WTC11 (cell line): ENCODE results near the gene ARID3C. TPM values are rescaled to one million over a fixed set of nuclear protein-coding genes. Genes with fewer than 3 reads are reported as not detected.

Experiments
- ATAC-seq: fragments of 200-7000 bp; cut with Tn5 transposase; 2 replicates; pipeline ENCODE4 v1.10.0; 2021; ENCODE audit warnings: mild to moderate bottlenecking, moderate library complexity
- CTCF ChIA-PET: fragments of 300-600 bp; sonication (Branson Sonifier 250); formaldehyde crosslinking; loops from one replicate; lab custom pipeline; 2021; ENCODE audit warnings: antibody characterized with exemption; lab: Charles Lee
- POLR2A ChIA-PET: fragments of 350-600 bp; sonication (Branson Sonifier 250); formaldehyde crosslinking; loops from one replicate; lab custom pipeline; 2021; ENCODE audit warnings: antibody characterized with exemption; lab: Charles Lee
- DNase-seq: peaks from one replicate; pipeline ENCODE4 v3.0.0; 2021; ENCODE audit warnings: low spot score
- H3K27ac Mint-ChIP-seq: 2 replicates; pipeline ENCODE4 v1.8.0; 2021; ENCODE audit warnings: mixed read lengths
- H3K27me3 Mint-ChIP-seq: 2 replicates; pipeline ENCODE4 v1.8.0; 2021; ENCODE audit warnings: low read depth, mild to moderate bottlenecking, moderate library complexity, mixed read lengths
- H3K36me3 Mint-ChIP-seq: 2 replicates; pipeline ENCODE4 v1.8.0; 2021; ENCODE audit warnings: mixed read lengths
- H3K4me1 Mint-ChIP-seq: 2 replicates; pipeline ENCODE4 v1.8.0; 2022; ENCODE audit warnings: mixed read lengths
- H3K4me3 Mint-ChIP-seq: 2 replicates; pipeline ENCODE4 v1.8.0; 2021; ENCODE audit warnings: mild to moderate bottlenecking, moderate library complexity, mixed read lengths
- H3K9me3 Mint-ChIP-seq: 2 replicates; pipeline ENCODE4 v1.8.0; 2021; ENCODE audit warnings: mixed read lengths
- CREB1 ChIP-seq: sonication (generic); formaldehyde crosslinking; IDR thresholded peaks from 2 replicates; pipeline ENCODE4 v1.8.0; 2023; ENCODE audit warnings: mild to moderate bottlenecking, missing genetic modification reagents
- FOXK1 ChIP-seq: sonication (generic); formaldehyde crosslinking; IDR thresholded peaks from 2 replicates; pipeline ENCODE4 v1.8.0; 2022; ENCODE audit warnings: mild to moderate bottlenecking, moderate library complexity, missing genetic modification reagents
- GTF2I ChIP-seq: fragments of 250-450 bp; sonication (Bioruptor Pico); conservative IDR thresholded peaks from 2 replicates; pipeline ENCODE4 v1.4.0; 2021; ENCODE audit warnings: mild to moderate bottlenecking
- IRF2 ChIP-seq: sonication (generic); formaldehyde crosslinking; IDR thresholded peaks from 2 replicates; pipeline ENCODE4 v1.8.0; 2022; ENCODE audit warnings: low read depth, missing genetic modification reagents, borderline replicate concordance
- NR2C2 ChIP-seq: sonication (generic); formaldehyde crosslinking; IDR thresholded peaks from 2 replicates; pipeline ENCODE4 v1.8.0; 2022; ENCODE audit warnings: mild to moderate bottlenecking, missing genetic modification reagents
- RORB ChIP-seq: fragments of 250-450 bp; sonication (Bioruptor Pico); IDR thresholded peaks from 2 replicates; pipeline ENCODE4 v1.9.0; 2021; ENCODE audit warnings: mild to moderate bottlenecking
- TEAD4 ChIP-seq: sonication (generic); formaldehyde crosslinking; IDR thresholded peaks from 2 replicates; pipeline ENCODE4 v1.8.0; 2022; ENCODE audit warnings: mild to moderate bottlenecking, missing genetic modification reagents
- ZBTB21 ChIP-seq: sonication (generic); formaldehyde crosslinking; IDR thresholded peaks from 2 replicates; pipeline ENCODE4 v1.8.1; 2023; ENCODE audit warnings: mild to moderate bottlenecking, missing genetic modification reagents, borderline replicate concordance
- ZNF121 ChIP-seq: sonication (generic); formaldehyde crosslinking; IDR thresholded peaks from 2 replicates; pipeline ENCODE4 v1.8.0; 2023; ENCODE audit warnings: missing genetic modification reagents
- ZNF219 ChIP-seq: sonication (generic); formaldehyde crosslinking; IDR thresholded peaks from 2 replicates; pipeline ENCODE4 v1.8.0; 2023; ENCODE audit warnings: missing genetic modification reagents, mild to moderate bottlenecking, borderline replicate concordance
- ZNF396 ChIP-seq: fragments of 250-450 bp; sonication (Bioruptor Pico); IDR thresholded peaks from 2 replicates; pipeline ENCODE4 v1.8.0; 2021; ENCODE audit warnings: mild to moderate bottlenecking, moderate library complexity, borderline replicate concordance
- ZNF423 ChIP-seq: fragments of 250-450 bp; sonication (Bioruptor Pico); IDR thresholded peaks from 2 replicates; pipeline ENCODE4 v2.1.2; 2022; ENCODE audit warnings: mild to moderate bottlenecking, moderate library complexity
- total RNA-seq: library from RNA; stranded (reverse); gene quantifications from 3 replicates; pipeline ENCODE4 v1.2.3, GENCODE V29; 2021
- TF ChIP-seq, protein P1 (sequence below): sonication (generic); formaldehyde crosslinking; IDR thresholded peaks from 2 replicates; pipeline ENCODE4 v1.8.1; 2022; ENCODE audit warnings: low read depth, mild to moderate bottlenecking, moderate library complexity, missing genetic modification reagents, borderline replicate concordance
- TF ChIP-seq, protein P2 (sequence below): fragments of 250-450 bp; sonication (Bioruptor Pico); IDR thresholded peaks from 2 replicates; pipeline ENCODE4 v1.9.0; 2021; ENCODE audit warnings: moderate library complexity, mild to moderate bottlenecking, inconsistent platforms, borderline replicate concordance
- TF ChIP-seq, protein P3 (sequence below): fragments of 250-450 bp; sonication (Bioruptor Pico); IDR thresholded peaks from 2 replicates; pipeline ENCODE4 v1.9.0; 2021; ENCODE audit warnings: mild to moderate bottlenecking
- TF ChIP-seq, protein P4 (sequence below): sonication (generic); formaldehyde crosslinking; IDR thresholded peaks from 2 replicates; pipeline ENCODE4 v1.8.1; 2023; ENCODE audit warnings: mild to moderate bottlenecking, missing genetic modification reagents, moderate library complexity
- TF ChIP-seq, protein P5 (sequence below): sonication (generic); formaldehyde crosslinking; IDR thresholded peaks from 2 replicates; pipeline ENCODE4 v1.8.0; 2023; ENCODE audit warnings: missing genetic modification reagents
- TF ChIP-seq, protein P6 (sequence below): sonication (generic); formaldehyde crosslinking; IDR thresholded peaks from 2 replicates; pipeline ENCODE4 v1.8.1; 2023; ENCODE audit warnings: mild to moderate bottlenecking, missing genetic modification reagents, borderline replicate concordance
- TF ChIP-seq, protein P7 (sequence below): sonication (generic); formaldehyde crosslinking; IDR thresholded peaks from 2 replicates; pipeline ENCODE4 v1.8.0; 2023; ENCODE audit warnings: missing genetic modification reagents, mild to moderate bottlenecking, borderline replicate concordance
- TF ChIP-seq, protein P8 (sequence below): sonication (generic); formaldehyde crosslinking; IDR thresholded peaks from 2 replicates; pipeline ENCODE4 v1.8.0; 2022; ENCODE audit warnings: missing genetic modification reagents

The ARID3C gene
- total RNA-seq, 1 experiment from 2014 or later, result 0.15 TPM

DNA sequence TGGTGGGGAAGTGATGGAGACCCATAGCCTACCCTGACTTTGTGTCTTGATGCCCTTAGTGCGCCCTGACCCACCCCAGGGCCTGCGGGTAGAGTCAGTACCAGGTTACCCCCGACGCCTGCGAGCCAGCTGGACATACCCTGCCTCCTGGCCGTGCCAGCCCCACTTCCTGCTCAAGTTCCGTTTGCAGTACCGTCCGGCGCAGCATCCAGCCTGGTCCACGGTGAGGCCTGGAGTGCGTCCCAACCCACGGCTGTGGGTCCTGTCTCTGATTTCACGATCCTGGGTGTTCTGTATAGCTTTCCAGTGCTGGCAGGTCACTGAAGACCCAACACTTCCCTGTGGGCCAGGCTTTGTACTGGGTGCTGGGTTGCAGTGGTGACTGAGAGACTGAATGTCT lies 29.6 kb upstream of the ARID3C start:
- POLR2A ChIA-PET, result no interaction called here
- Mint-ChIP-seq H3K36me3 (no peaks in the 10 kb centered on the region), H3K4me1 (peaks cover 9% of the 10 kb centered on the region)
- TF ChIP-seq, protein P1, sequence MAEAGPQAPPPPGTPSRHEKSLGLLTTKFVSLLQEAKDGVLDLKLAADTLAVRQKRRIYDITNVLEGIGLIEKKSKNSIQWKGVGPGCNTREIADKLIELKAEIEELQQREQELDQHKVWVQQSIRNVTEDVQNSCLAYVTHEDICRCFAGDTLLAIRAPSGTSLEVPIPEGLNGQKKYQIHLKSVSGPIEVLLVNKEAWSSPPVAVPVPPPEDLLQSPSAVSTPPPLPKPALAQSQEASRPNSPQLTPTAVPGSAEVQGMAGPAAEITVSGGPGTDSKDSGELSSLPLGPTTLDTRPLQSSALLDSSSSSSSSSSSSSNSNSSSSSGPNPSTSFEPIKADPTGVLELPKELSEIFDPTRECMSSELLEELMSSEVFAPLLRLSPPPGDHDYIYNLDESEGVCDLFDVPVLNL, result no peak
- TF ChIP-seq ZNF121 (CRISPR knock-in tag), result no peak
- no peak for TF ChIP-seq CREB1
- TF ChIP-seq, protein P2, sequence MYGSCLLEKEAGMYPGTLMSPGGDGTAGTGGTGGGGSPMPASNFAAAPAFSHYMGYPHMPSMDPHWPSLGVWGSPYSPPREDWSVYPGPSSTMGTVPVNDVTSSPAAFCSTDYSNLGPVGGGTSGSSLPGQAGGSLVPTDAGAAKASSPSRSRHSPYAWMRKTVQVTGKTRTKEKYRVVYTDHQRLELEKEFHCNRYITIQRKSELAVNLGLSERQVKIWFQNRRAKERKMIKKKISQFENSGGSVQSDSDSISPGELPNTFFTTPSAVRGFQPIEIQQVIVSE (CRISPR knock-in tag), result no peak
- TF ChIP-seq, protein P3, sequence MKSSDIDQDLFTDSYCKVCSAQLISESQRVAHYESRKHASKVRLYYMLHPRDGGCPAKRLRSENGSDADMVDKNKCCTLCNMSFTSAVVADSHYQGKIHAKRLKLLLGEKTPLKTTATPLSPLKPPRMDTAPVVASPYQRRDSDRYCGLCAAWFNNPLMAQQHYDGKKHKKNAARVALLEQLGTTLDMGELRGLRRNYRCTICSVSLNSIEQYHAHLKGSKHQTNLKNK (CRISPR knock-in tag), result no peak
- TF ChIP-seq TEAD4 (CRISPR knock-in tag), result no peak
- TF ChIP-seq, protein P4, sequence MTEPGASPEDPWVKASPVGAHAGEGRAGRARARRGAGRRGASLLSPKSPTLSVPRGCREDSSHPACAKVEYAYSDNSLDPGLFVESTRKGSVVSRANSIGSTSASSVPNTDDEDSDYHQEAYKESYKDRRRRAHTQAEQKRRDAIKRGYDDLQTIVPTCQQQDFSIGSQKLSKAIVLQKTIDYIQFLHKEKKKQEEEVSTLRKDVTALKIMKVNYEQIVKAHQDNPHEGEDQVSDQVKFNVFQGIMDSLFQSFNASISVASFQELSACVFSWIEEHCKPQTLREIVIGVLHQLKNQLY (CRISPR knock-in tag), result no peak
- TF ChIP-seq, protein P5, sequence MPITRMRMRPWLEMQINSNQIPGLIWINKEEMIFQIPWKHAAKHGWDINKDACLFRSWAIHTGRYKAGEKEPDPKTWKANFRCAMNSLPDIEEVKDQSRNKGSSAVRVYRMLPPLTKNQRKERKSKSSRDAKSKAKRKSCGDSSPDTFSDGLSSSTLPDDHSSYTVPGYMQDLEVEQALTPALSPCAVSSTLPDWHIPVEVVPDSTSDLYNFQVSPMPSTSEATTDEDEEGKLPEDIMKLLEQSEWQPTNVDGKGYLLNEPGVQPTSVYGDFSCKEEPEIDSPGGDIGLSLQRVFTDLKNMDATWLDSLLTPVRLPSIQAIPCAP, result no peak
- TF ChIP-seq GTF2I (CRISPR knock-in tag), result no peak
- TF ChIP-seq NR2C2 (CRISPR knock-in tag), result no peak
- TF ChIP-seq, all 79 proteins: peak for 0
- H3K27ac Mint-ChIP-seq, result no peak overlapping the region
- peaks cover 6% of the 10 kb centered on the region for H3K27me3 Mint-ChIP-seq
- CTCF ChIA-PET, result no interaction called here
- no peaks in the 10 kb centered on the region for H3K9me3 Mint-ChIP-seq
- no peak overlapping the region for H3K4me3 Mint-ChIP-seq
- no peak for ATAC-seq
- no peak for DNase-seq

DNA sequence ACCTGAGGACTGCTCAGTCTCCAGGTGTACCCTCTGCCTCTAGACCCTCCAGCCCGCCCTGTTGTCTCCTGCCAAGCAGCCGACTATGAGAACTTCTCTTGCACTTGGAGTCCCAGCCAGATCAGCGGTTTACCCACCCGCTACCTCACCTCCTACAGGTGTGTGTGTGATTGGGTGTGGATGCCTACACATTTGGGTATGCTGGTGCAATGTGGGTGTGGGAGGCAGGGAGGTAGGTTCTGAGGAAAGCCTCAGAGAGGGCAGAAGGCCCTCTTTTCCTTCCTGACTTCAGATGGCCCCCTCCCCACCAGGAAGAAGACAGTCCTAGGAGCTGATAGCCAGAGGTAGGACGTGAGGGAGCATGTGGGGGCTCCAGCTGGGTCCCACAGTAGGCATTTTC lies 28.1 kb upstream of the ARID3C start:
- peaks cover 23% of the 10 kb centered on the region for H3K4me1 Mint-ChIP-seq
- no peaks in the 10 kb centered on the region for H3K36me3 Mint-ChIP-seq
- no peak overlapping the region for H3K27ac Mint-ChIP-seq
- ATAC-seq (no peak), DNase-seq (no peak)
- no peaks in the 10 kb centered on the region for H3K9me3 Mint-ChIP-seq
- no peak overlapping the region for H3K4me3 Mint-ChIP-seq
- CTCF ChIA-PET, result interaction anchor here (1.0 to 2.6 kb wide), 4 partner anchors 8 to 94 kb away, joined by 3 to 12 read pairs (median 9); partner anchors contain the start of gene GALT
- peaks cover 6% of the 10 kb centered on the region for H3K27me3 Mint-ChIP-seq
- POLR2A ChIA-PET, result no interaction called here
- TF ChIP-seq ZNF121 (CRISPR knock-in tag), result no peak
- TF ChIP-seq, protein P6, sequence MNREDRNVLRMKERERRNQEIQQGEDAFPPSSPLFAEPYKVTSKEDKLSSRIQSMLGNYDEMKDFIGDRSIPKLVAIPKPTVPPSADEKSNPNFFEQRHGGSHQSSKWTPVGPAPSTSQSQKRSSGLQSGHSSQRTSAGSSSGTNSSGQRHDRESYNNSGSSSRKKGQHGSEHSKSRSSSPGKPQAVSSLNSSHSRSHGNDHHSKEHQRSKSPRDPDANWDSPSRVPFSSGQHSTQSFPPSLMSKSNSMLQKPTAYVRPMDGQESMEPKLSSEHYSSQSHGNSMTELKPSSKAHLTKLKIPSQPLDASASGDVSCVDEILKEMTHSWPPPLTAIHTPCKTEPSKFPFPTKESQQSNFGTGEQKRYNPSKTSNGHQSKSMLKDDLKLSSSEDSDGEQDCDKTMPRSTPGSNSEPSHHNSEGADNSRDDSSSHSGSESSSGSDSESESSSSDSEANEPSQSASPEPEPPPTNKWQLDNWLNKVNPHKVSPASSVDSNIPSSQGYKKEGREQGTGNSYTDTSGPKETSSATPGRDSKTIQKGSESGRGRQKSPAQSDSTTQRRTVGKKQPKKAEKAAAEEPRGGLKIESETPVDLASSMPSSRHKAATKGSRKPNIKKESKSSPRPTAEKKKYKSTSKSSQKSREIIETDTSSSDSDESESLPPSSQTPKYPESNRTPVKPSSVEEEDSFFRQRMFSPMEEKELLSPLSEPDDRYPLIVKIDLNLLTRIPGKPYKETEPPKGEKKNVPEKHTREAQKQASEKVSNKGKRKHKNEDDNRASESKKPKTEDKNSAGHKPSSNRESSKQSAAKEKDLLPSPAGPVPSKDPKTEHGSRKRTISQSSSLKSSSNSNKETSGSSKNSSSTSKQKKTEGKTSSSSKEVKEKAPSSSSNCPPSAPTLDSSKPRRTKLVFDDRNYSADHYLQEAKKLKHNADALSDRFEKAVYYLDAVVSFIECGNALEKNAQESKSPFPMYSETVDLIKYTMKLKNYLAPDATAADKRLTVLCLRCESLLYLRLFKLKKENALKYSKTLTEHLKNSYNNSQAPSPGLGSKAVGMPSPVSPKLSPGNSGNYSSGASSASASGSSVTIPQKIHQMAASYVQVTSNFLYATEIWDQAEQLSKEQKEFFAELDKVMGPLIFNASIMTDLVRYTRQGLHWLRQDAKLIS (CRISPR knock-in tag), result no peak
- TF ChIP-seq, protein P7, sequence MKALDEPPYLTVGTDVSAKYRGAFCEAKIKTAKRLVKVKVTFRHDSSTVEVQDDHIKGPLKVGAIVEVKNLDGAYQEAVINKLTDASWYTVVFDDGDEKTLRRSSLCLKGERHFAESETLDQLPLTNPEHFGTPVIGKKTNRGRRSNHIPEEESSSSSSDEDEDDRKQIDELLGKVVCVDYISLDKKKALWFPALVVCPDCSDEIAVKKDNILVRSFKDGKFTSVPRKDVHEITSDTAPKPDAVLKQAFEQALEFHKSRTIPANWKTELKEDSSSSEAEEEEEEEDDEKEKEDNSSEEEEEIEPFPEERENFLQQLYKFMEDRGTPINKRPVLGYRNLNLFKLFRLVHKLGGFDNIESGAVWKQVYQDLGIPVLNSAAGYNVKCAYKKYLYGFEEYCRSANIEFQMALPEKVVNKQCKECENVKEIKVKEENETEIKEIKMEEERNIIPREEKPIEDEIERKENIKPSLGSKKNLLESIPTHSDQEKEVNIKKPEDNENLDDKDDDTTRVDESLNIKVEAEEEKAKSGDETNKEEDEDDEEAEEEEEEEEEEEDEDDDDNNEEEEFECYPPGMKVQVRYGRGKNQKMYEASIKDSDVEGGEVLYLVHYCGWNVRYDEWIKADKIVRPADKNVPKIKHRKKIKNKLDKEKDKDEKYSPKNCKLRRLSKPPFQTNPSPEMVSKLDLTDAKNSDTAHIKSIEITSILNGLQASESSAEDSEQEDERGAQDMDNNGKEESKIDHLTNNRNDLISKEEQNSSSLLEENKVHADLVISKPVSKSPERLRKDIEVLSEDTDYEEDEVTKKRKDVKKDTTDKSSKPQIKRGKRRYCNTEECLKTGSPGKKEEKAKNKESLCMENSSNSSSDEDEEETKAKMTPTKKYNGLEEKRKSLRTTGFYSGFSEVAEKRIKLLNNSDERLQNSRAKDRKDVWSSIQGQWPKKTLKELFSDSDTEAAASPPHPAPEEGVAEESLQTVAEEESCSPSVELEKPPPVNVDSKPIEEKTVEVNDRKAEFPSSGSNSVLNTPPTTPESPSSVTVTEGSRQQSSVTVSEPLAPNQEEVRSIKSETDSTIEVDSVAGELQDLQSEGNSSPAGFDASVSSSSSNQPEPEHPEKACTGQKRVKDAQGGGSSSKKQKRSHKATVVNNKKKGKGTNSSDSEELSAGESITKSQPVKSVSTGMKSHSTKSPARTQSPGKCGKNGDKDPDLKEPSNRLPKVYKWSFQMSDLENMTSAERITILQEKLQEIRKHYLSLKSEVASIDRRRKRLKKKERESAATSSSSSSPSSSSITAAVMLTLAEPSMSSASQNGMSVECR (CRISPR knock-in tag), result no peak
- TF ChIP-seq ZNF396 (CRISPR knock-in tag), result no peak
- TF ChIP-seq ZBTB21 (CRISPR knock-in tag), result no peak
- no peak for TF ChIP-seq FOXK1
- no peak for TF ChIP-seq ZNF219 (CRISPR knock-in tag)
- no peak for TF ChIP-seq RORB (CRISPR knock-in tag)
- TF ChIP-seq ZNF423 (CRISPR knock-in tag), result no peak
- no peak for TF ChIP-seq IRF2 (CRISPR knock-in tag)
- TF ChIP-seq, protein P8, sequence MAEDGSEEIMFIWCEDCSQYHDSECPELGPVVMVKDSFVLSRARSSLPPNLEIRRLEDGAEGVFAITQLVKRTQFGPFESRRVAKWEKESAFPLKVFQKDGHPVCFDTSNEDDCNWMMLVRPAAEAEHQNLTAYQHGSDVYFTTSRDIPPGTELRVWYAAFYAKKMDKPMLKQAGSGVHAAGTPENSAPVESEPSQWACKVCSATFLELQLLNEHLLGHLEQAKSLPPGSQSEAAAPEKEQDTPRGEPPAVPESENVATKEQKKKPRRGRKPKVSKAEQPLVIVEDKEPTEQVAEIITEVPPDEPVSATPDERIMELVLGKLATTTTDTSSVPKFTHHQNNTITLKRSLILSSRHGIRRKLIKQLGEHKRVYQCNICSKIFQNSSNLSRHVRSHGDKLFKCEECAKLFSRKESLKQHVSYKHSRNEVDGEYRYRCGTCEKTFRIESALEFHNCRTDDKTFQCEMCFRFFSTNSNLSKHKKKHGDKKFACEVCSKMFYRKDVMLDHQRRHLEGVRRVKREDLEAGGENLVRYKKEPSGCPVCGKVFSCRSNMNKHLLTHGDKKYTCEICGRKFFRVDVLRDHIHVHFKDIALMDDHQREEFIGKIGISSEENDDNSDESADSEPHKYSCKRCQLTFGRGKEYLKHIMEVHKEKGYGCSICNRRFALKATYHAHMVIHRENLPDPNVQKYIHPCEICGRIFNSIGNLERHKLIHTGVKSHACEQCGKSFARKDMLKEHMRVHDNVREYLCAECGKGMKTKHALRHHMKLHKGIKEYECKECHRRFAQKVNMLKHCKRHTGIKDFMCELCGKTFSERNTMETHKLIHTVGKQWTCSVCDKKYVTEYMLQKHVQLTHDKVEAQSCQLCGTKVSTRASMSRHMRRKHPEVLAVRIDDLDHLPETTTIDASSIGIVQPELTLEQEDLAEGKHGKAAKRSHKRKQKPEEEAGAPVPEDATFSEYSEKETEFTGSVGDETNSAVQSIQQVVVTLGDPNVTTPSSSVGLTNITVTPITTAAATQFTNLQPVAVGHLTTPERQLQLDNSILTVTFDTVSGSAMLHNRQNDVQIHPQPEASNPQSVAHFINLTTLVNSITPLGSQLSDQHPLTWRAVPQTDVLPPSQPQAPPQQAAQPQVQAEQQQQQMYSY (CRISPR knock-in tag), result no peak
